DMS114 treated with DMSO at 0.1 percent for 48 hours (cell line): ENCODE data around the gene ACVRL1.

Source experiments
- DNase-seq: peaks from one replicate; lab custom pipeline; 2025; ENCODE audit not compliant: unreplicated experiment; lab: John Stamatoyannopoulos, UW

Gene ACVRL1

DNA sequence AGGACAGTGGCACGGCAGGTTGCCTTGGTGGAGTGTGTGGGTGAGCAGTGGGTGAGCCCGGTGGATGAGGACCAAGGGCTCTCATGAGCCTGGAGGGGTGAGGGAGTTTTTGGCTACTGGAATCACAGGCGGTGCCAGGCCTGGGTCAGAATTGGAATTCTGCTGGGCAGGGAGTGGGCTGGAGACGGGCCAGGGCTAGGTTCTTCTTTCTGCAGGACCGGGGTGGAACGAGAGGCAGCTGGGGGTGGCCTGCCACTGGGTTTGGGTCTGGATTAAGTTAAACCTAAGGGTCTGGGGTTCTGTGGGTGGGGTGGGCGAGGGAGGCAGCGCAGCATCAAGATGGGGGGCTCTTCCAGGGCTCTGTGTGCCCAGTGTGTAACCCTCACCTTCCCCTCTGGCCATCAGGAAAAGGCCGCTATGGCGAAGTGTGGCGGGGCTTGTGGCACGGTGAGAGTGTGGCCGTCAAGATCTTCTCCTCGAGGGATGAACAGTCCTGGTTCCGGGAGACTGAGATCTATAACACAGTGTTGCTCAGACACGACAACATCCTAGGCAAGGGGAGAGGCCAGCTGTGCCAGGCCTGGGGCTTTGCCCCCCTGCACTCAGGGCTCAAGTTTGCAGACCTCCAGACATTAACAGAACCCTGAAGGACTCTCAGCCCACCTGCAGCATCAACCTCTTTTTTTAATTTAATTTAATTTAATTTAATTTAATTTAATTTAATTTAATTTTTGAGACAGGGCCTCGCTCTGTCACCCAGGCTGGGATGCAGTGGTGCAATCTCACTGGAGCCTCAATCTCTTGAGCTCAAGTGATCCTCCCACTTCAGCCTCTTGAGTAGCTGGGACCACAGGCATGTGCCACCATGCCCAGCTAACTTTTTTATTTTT, 7.0 kb downstream of the ACVRL1 start:
- no peak for DNase-seq

DNA sequence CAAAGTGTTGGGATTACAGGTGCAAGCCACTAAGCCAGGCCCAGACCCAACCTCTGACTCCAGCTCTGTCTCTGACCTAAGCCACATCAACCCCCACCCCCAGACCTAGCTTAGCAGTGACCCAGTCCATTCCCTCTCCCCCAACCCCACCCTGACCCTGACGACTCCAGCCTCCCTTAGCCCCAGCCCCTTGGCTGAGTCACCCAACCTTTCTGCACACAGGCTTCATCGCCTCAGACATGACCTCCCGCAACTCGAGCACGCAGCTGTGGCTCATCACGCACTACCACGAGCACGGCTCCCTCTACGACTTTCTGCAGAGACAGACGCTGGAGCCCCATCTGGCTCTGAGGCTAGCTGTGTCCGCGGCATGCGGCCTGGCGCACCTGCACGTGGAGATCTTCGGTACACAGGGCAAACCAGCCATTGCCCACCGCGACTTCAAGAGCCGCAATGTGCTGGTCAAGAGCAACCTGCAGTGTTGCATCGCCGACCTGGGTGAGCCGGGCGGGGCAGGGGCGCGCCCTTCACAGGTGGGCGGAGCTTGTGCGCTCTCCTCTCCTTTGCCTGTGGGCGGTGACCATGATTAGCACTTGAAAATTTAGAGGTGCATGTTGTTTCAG, 7.8 kb downstream of the ACVRL1 start:
- no peak for DNase-seq

DNA sequence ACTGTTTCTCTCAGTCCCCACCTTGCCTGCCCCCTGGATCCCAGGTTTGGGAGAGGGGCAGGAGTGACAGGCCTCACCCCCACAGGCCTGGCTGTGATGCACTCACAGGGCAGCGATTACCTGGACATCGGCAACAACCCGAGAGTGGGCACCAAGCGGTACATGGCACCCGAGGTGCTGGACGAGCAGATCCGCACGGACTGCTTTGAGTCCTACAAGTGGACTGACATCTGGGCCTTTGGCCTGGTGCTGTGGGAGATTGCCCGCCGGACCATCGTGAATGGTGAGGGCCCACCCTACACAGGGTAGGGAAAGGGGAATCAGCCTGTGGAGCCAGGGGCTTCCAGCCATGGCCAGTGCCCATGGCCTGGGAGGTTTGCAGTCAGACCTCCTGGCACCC, 8.6 kb downstream of the ACVRL1 start:
- DNase-seq, result no peak

DNA sequence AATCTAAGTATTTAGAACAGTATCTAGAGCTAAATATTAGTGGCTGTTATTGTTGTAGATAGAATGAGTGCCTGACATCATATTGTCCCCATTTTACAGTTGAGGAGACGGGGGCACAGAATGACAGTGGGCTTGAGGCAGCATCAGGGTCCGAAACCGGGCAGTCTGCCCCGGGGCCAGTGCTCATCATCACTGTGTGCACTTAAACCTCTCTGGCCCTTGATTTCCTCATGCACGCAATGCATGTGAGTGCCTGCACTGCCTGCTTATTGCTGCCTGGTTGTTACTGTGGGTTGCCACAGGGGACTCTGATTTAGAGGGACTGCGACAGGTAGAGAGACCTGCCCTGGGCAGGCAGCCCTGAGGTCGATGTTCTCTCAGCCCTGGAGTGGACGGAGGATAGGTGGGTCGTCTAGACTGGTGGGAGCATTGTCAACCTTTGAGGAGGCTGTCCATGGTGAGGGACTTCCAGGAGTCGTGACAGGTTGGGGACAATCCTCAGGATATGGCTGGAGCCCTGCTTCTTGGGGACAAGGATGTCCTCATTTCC, 9.8 kb downstream of the ACVRL1 start:
- no peak for DNase-seq

GRCh38 chr12:51917746-51918453, 10.6 kb downstream of the ACVRL1 start:
- DNase-seq, result no peak

DNA sequence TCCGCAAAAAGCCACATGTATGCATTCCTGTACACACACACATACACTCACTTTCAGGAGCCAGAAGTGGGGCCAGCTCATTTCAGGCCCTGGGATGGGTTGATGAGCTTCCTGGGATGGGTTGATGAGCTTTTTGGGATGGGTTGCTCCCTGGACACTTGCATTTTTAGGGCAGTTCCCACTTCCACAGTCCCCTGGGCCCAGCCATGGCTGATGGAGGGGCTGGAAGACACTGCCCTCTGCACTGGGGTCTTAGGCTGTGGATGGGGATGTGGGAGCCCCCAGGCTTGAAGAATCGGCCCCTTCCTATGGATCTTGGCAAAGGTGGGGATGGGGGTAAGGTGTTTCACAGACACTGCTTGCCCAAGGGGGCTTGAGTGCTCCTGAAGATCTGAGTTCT, 12.7 kb downstream of the ACVRL1 start:
- no peak for DNase-seq

- no peak for DNase-seq
These were observed 13.9 kb downstream of the ACVRL1 start for GRCh38 chr12:51921017-51921725.

DNA sequence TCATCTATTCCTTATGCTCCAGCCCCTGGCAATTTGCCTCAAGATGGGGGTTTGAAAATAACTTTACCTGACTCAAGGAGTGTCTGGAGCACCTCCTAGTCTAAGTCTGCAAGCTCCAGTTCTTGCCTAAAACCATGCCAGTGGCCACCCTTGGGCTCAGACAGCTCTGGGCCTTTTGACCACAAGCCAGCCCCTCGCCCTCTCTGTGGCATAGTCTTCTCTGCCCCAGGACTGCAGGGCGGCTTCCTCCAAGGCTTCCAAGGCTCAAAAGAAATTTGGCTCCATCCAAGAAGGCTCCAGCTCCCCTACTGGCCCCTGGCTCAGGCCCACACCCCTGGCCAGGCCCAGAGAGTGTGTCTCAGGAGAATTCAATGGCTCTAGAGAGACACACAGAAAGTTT, 14.8 kb downstream of the ACVRL1 start:
- no peak for DNase-seq

DNA sequence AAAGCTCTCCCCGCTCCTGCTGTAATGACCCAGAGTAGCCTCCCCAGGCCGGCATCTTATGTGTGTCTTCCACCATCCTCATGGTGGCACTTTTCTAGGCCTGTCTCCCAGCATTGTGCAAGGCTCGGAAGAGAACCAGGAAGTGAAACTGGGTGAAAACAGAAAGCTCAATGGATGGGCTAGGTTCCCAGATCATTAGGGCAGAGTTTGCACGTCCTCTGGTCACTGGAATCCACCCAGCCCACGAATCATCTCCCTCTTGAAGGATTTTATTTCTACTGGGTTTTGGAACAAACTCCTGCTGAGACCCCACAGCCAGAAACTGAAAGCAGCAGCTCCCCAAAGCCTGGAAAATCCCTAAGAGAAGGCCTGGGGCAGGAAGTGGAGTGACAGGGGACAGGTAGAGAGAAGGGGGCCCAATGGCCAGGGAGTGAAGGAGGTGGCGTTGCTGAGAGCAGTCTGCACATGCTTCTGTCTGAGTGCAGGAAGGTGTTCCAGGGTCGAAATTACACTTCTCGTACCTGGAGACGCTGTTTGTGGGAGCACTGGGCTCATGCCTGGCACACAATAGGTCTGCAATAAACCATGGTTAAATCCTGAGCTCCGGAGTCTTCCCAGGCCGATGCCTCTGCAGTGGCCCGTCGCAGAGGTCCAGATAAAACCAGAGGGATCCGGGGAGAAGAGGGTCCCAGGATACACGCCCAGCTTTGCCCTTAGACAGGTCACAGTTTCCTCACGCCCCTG, 15.6 kb downstream of the ACVRL1 start:
- no peak for DNase-seq

- DNase-seq, result no peak
These were observed 16.4 kb downstream of the ACVRL1 start for GRCh38 chr12:51923506-51924365.

DNA sequence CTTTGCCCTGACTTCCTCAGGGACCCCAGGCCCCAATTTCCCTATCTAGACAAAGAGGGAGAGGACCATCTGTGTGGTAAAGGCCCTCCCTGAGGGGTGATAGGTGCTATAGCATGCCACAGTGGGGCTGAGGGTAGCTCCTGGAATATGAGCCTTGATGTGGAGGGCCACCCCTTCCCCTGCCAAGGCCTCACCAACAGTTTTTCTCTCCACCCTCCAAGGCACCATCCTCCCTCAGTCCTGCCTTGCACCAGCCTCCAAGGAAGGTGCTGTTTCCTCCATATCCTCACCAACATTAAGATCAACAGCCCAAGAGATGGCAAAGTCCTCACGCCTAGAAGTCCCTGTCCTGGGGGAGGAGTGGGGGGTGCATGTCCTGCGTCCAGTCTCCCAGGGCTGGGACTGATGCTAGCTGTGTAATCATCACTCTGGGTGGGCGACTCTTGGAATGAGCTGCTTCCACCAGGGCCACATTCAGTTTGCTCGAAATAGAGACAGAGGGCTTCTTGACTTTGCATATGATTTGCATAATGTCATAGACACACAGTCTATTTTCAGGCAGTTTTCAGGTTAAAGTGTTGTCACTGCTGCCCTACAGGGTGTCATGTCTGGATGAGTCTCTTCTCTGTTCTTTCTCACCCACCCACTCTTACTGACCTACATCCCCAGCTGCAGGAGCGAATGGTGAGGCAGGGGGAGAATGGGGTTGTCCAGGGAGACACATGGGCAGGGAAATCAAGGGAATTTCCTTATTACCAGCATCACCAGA, 17.4 kb downstream of the ACVRL1 start:
- DNase-seq, result no peak

DNA sequence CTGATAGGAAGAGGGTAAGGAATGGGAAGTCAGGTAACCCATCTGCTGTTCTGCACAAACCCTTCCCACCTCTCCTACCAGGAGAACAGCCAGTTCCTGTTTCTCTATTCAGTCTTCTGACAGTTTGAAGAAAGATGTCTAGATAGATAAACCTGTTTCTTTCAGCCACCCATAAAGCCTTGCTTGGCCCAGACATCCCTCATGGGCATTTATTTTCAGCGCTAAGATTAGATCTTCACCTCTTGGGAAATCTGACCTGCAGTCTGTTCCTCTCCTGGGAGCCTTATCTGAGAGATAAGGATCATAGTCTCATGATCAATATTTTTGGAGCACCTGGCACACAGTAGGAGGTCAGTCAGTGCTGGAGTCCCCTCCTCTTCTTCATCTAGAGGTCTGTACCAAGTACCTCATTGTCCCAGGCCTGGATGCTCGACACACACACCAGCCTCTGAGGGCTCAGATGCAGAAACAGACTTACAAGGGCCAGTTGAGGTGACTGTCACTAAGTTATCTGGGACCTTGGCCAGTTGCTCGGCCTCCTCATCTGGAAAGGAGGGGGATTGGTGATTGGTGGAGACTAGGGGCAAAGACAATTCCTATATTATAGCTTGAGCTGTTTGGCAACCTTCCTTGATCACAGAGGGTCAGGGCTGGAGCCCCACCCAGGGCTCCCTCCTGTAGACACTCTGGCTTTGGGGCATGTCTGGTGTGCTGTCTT, 18.2 kb downstream of the ACVRL1 start:
- no peak for DNase-seq

GRCh38 chr12:51926064-51926632, 18.8 kb downstream of the ACVRL1 start:
- no peak for DNase-seq

DNA sequence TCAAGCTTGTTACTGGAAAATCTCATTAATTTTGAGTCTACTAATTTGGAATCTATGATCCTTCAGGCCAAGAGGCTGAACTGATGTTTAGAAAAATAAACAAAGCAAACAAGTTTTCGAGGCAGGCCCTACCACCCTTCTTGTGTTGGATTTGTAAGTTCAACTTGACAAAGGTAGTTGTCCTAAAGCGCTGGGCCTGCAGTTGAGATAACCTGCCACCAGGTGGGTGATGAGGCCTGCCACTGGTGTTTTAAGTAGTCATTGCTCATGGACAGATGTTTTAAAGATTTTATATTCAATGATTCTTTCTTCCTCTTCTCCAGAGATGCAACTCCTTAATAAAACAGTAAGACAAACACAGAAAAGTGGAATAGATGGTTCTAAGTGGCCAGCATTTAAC, 19.4 kb downstream of the ACVRL1 start:
- no peak for DNase-seq

DNA sequence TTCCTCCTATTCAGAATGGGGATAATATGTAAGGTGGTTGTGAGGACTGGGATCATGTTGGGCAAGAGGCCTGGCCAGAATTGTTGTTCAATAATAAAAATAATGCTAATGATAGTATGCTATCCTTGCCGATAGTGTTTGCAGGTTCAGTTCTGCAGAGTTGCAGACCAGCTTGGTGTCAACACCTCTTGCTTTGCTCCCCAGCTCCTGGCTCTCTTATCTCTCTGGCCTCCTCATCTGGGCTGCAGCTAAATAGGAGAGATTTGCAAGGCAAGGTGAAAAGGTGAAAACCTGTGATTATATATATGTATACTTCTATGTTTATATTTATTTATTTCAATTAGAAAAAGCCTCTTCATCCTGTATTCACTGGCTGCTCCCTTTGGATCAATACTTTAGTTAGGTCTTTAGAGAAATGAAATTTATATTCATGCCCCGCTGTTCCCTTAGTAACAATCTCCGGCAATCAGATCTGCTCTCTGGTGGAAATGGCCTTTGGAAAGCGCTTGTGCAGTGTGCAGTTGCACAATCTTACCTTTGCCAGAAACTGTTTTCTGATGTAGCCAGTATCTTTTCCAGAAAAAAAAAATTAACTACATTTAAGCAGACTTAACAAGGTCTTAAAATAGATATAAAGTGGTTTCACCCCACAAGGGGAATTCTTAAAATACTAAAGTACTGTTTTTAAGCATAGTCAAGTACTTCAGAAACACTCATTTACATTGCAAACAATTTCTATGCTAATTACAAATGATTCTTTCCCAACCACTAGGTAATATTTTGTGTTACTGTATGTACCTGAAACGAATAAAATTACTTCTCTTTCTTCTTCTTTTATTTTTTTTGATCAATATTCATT, 25.1 kb downstream of the ACVRL1 start:
- no peak for DNase-seq

GRCh38 chr12:51934080-51934479, 26.8 kb downstream of the ACVRL1 start:
- DNase-seq, result no peak

GRCh38 chr12:51937926-51938325, 30.6 kb downstream of the ACVRL1 start:
- no peak for DNase-seq
